GM23338 (cell line): ENCODE results near the gene MIPEP. TPM values are rescaled to one million over a fixed set of nuclear protein-coding genes. Genes with fewer than 3 reads are reported as not detected.

Experiments used
- ATAC-seq: fragments of 200-7000 bp; cut with Tn5 transposase; 3 replicates; pipeline ENCODE4 v1.9.1; 2020
- DNase-seq: peaks from one replicate; pipeline ENCODE4 v3.0.0-alpha.2; 2015; ENCODE audit warnings: low spot score
- H2AFZ ChIP-seq: fragments of 200-600 bp; sonication (generic); 2 replicates; pipeline ENCODE4 v1.8.0; 2016; ENCODE audit warnings: antibody characterized with exemption, mild to moderate bottlenecking, moderate library complexity
- H3F3A ChIP-seq: fragments of 200-600 bp; sonication (generic); replicated peaks from 2 replicates; pipeline ENCODE4 v1.8.0; 2017; ENCODE audit warnings: antibody characterized with exemption, mixed run types, low read depth
- H3K27ac ChIP-seq: fragments of 200-600 bp; sonication (generic); 2 replicates; pipeline ENCODE4 v1.6.1; 2016; ENCODE audit warnings: low read depth
- H3K27me3 ChIP-seq: fragments of 200-600 bp; sonication (generic); 2 replicates; pipeline ENCODE4 v1.8.0; 2016; ENCODE audit warnings: mild to moderate bottlenecking, mixed run types, moderate library complexity; ENCODE audit not compliant: insufficient read depth
- H3K36me3 ChIP-seq: fragments of 200-600 bp; sonication (generic); 2 replicates; pipeline ENCODE4 v1.8.0; 2016; ENCODE audit warnings: mild to moderate bottlenecking; ENCODE audit not compliant: insufficient read depth
- H3K4me1 ChIP-seq: fragments of 200-600 bp; sonication (generic); 2 replicates; pipeline ENCODE4 v1.8.0; 2016; ENCODE audit warnings: mild to moderate bottlenecking, moderate library complexity; ENCODE audit not compliant: insufficient read depth
- H3K4me2 ChIP-seq: fragments of 200-600 bp; sonication (generic); 2 replicates; pipeline ENCODE4 v1.7.1; 2017; ENCODE audit warnings: mixed run types
- H3K4me3 ChIP-seq: fragments of 200-600 bp; sonication (generic); 2 replicates; pipeline ENCODE4 v1.6.1; 2016; ENCODE audit warnings: mixed run types
- H3K79me2 ChIP-seq: fragments of 200-600 bp; sonication (generic); replicated peaks from 2 replicates; pipeline ENCODE4 v1.8.0; 2017; ENCODE audit warnings: mild to moderate bottlenecking; ENCODE audit not compliant: insufficient read depth
- H3K9me2 ChIP-seq: fragments of 200-600 bp; sonication (generic); 2 replicates; pipeline ENCODE4 v1.8.0; 2017; ENCODE audit not compliant: insufficient read depth
- H4K20me1 ChIP-seq: fragments of 200-600 bp; sonication (generic); replicated peaks from 2 replicates; pipeline ENCODE4 v1.8.0; 2017; ENCODE audit warnings: mild to moderate bottlenecking; ENCODE audit not compliant: insufficient read depth
- H3K27ac Mint-ChIP-seq: 2 replicates; pipeline ENCODE4 v1.8.0; 2020; ENCODE audit warnings: inconsistent platforms, mild to moderate bottlenecking, moderate library complexity, mixed read lengths
- H3K27me3 Mint-ChIP-seq: 3 replicates; pipeline ENCODE4 v1.8.0; 2022; ENCODE audit warnings: low read depth, mild to moderate bottlenecking, moderate library complexity, mixed read lengths, inconsistent platforms; ENCODE audit not compliant: insufficient read depth, poor library complexity
- H3K36me3 Mint-ChIP-seq: 3 replicates; pipeline ENCODE4 v1.8.0; 2021; ENCODE audit warnings: low read depth, mild to moderate bottlenecking, inconsistent platforms, moderate library complexity, mixed read lengths
- H3K4me1 Mint-ChIP-seq: 3 replicates; pipeline ENCODE4 v1.8.0; 2020; ENCODE audit warnings: mild to moderate bottlenecking, inconsistent platforms, mixed read lengths
- H3K4me3 Mint-ChIP-seq: 3 replicates; pipeline ENCODE4 v1.8.0; 2021; ENCODE audit warnings: moderate library complexity, mild to moderate bottlenecking, inconsistent platforms, mixed read lengths
- H3K9me3 Mint-ChIP-seq: 3 replicates; pipeline ENCODE4 v1.8.0; 2020; ENCODE audit warnings: moderate library complexity, mild to moderate bottlenecking, inconsistent platforms, mixed read lengths
- CREB1 ChIP-seq: fragments of 250-450 bp; sonication (Bioruptor Pico); IDR thresholded peaks from 2 replicates; pipeline ENCODE4 v1.5.0; 2020; ENCODE audit warnings: low read depth, mild to moderate bottlenecking, moderate library complexity
- NANOG ChIP-seq: IDR thresholded peaks from 2 replicates; pipeline ENCODE4 v1.6.1; 2016; ENCODE audit warnings: antibody characterized with exemption, borderline replicate concordance
- STAT1 ChIP-seq: IDR thresholded peaks from one replicate; pipeline ENCODE4 v1.6.1; 2016; ENCODE audit warnings: antibody characterized with exemption; ENCODE audit not compliant: unreplicated experiment
- ZNF331 ChIP-seq: fragments of 250-450 bp; sonication (Bioruptor Pico); IDR thresholded peaks from 2 replicates; pipeline ENCODE4 v1.5.0; 2020; ENCODE audit warnings: low read depth, mild to moderate bottlenecking, moderate library complexity
- ZNF462 ChIP-seq: fragments of 250-450 bp; sonication (Bioruptor Pico); IDR thresholded peaks from 2 replicates; pipeline ENCODE4 v1.5.0; 2020; ENCODE audit warnings: mild to moderate bottlenecking, moderate library complexity
- polyA plus RNA-seq: library from polyadenylated mRNA; unstranded; fragments of >200 nt; fragmentation: Nextera tagmentation; extraction: Ambion mirVana; gene quantifications from 2 replicates; pipeline ENCODE4 v1.2.1, GENCODE V29; 2016
- total RNA-seq: library from RNA; depleted of rRNA; stranded (reverse); fragments of >200 nt; shearing (Covaris generic); gene quantifications from 2 replicates; pipeline ENCODE4 v1.2.3, GENCODE V29; 2014
- TF ChIP-seq, protein P1 (sequence below): IDR thresholded peaks from 2 replicates; pipeline ENCODE4 v1.6.1; 2016; ENCODE audit warnings: antibody characterized with exemption

The MIPEP gene
- total and polyA plus RNA-seq, 2 experiments from 2014 or later: 20.8 to 22.5 TPM

DNA sequence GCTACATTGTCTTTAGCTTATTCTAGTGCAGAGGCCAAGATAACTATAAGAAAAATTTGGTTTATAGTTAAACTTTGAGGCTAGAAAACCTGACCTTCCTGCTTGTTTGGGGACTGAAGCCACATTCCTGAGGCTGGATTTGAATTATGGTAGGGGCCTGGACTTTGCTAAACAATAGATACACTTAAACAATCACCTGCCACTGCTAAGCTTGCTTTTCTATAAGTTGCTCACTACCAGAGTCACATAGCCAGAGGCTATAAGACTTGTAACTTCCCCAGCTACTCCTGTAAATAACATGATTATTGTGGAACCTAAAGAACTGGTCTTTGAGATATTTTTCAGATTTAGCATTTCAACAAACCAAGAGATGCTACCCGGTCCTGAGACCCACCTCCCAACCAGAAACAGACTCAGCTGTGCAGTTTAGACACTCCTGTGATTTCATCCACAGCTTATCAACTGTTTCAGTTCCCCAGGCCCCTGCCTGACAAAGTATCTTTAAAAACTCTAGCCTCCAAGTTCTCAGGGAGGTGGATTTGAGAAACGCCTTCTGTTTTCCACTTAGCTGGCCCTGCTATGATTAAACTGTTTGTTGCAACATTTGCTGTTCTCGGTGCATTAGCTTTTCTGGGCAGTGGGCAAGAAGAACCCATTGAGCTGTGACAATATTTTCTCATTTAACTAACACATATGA lies 77.7 kb downstream of the MIPEP start:
- no peaks in the 10 kb centered on the region for H3K27me3 Mint-ChIP-seq
- H3K27ac ChIP-seq: no peak overlapping the region
- TF ChIP-seq, protein P1, sequence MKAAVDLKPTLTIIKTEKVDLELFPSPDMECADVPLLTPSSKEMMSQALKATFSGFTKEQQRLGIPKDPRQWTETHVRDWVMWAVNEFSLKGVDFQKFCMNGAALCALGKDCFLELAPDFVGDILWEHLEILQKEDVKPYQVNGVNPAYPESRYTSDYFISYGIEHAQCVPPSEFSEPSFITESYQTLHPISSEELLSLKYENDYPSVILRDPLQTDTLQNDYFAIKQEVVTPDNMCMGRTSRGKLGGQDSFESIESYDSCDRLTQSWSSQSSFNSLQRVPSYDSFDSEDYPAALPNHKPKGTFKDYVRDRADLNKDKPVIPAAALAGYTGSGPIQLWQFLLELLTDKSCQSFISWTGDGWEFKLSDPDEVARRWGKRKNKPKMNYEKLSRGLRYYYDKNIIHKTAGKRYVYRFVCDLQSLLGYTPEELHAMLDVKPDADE: no peak
- no peak for TF ChIP-seq CREB1 (CRISPR knock-in tag)
- no peak for TF ChIP-seq STAT1
- no peak for TF ChIP-seq NANOG
- no peak for TF ChIP-seq ZNF462 (CRISPR knock-in tag)
- no peak for TF ChIP-seq ZNF331 (CRISPR knock-in tag)
- no peaks in the 10 kb centered on the region for H3K79me2 ChIP-seq
- no peak overlapping the region for H3K27ac Mint-ChIP-seq
- no peak overlapping the region for H3K4me3 ChIP-seq
- H3K4me1 ChIP-seq: peaks cover 9% of the 10 kb centered on the region
- no peaks in the 10 kb centered on the region for H3K9me2 ChIP-seq
- H3K36me3 Mint-ChIP-seq: no peaks in the 10 kb centered on the region
- H3K9me3 Mint-ChIP-seq: no peaks in the 10 kb centered on the region
- no peak overlapping the region for H3K4me3 Mint-ChIP-seq
- no peaks in the 10 kb centered on the region for H3K36me3 ChIP-seq
- H4K20me1 ChIP-seq: no peaks in the 10 kb centered on the region
- no peak overlapping the region for H2AFZ ChIP-seq
- H3F3A ChIP-seq: no peaks in the 10 kb centered on the region
- no peaks in the 10 kb centered on the region for H3K27me3 ChIP-seq
- no peak overlapping the region for H3K4me2 ChIP-seq
- H3K4me1 Mint-ChIP-seq: peaks cover 27% of the 10 kb centered on the region
- DNase-seq: no peak
- ATAC-seq: peak; percentile 29; the same call in 1 of the 3 replicates
